HUDEP-2 (cell line): Measurements from ENCODE around the gene CACNA1H.
"Not testable (repeated sequence)": the region's sequence is repeated elsewhere in the genome, so short reads cannot be mapped to it uniquely, and the experiment has no call there.

Experiments
- DNase-seq, 76 experiments: peaks; one replicate each; lab custom pipeline; 2025; ENCODE audit not compliant: unreplicated experiment in 76 of 76; lab: John Stamatoyannopoulos, UW

CACNA1H gene

DNA sequence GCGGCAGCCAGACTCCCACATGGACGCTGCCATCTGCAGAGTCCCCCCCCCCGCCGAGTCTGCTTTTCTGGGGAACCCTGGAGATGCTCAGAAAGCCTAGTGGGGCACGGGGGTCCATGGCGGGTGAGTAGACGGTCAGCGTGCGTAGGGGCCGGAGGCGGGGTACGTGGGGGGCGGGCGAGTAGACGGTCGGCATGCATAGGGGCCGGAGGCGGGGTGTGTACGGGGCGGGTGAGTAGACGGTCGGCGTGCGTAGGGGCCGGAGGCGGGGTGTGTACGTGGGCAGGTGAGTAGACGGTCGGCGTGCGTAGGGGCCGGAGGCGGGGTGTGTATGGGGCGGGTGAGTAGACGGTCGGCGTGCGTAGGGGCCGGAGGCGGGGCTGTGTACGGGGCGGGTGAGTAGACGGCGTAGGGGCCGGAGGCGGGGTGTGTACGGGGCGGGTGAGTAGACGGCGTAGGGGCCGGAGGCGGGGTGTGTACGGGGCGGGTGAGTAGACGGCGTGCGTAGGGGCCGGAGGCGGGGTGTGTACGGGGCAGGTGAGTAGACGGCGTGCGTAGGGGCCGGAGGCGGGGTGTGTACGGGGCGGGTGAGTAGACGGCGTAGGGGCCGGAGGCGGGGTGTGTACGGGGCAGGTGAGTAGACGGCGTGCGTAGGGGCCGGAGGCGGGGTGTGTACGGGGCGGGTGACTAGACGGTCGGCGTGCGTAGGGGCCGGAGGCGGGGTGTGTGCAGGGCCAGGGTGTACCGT, 32.7 kb downstream of the CACNA1H start:
- DNase-seq: not testable (repeated sequence)

DNA sequence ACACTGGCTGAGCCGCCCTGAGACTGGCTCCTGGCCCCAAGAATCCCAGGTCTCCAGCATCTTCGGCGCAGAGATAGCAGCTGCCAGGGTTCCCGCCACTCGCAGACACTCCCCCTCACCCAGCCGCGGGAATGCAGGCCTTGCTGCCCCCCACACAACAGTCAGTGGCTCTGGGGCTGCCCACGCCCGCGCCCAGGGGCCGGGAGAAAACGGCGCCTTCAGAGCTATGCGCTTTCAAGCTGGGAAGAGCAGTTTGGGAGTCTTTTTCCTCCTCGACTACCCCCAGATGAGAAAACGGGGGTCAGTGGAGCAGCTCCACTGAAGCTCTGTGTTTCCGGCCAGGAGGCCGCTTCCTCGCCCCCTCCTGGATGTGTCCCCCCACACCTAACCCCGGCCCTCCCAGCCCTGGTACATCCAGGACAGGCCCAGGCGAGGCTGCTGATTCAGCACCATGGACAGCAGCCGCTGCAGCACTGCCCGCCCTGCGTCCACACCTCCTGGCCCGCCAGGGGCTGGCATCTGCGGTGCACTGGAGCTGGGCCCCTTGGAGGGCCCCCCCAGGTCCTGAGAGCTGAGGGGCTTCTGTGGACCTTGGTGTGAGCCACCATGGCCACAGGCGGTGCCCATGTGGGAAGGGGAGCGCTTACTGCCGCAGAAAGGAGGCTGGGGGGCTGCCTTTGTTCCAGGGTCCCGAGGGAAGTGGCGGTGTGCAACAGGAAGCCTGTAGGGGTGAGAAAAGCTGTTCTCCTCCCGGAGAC, 35.7 kb downstream of the CACNA1H start:
- DNase-seq: peak in 43 of 76 experiments; percentile 9 to 65 (median 37)

DNA sequence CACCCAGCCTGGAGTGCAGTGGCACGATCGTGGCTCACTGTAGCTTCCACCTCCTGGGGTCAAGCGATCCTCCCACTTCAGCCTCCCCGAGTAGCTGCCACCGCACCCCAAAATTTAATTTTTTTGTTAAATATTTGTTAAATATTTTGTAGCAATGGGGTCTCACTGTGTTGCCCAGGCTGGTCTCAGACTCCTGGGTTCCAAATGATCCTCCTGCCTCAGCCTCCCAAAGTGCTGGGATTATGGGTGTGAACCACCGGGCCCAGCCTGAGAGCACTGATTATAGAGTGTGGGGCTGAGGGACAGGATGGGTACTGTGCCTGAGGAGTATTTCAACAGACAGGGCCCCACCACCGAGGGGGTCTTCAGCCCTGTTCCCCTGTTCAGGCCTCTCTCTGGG, 36.5 kb downstream of the CACNA1H start:
- no peak for DNase-seq

DNA sequence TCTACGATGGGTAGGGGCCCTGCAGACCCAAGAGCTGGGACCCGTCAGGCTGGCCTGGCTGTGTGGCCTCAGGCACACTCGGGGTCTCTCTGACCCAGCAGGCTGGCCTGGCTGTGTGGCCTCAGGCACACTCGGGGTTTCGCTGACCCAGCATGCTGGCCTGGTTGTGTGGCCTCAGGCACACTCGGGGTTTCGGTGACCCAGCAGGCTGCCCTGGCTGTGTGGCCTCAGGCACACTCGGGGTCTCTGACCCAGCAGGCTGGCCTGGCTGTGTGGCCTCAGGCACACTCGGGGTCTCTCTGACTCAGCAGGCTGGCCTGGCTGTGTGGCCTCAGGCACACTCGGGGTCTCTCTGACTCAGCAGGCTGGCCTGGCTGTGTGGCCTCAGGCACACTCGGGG, 37.9 kb downstream of the CACNA1H start:
- DNase-seq: not testable (repeated sequence)

DNA sequence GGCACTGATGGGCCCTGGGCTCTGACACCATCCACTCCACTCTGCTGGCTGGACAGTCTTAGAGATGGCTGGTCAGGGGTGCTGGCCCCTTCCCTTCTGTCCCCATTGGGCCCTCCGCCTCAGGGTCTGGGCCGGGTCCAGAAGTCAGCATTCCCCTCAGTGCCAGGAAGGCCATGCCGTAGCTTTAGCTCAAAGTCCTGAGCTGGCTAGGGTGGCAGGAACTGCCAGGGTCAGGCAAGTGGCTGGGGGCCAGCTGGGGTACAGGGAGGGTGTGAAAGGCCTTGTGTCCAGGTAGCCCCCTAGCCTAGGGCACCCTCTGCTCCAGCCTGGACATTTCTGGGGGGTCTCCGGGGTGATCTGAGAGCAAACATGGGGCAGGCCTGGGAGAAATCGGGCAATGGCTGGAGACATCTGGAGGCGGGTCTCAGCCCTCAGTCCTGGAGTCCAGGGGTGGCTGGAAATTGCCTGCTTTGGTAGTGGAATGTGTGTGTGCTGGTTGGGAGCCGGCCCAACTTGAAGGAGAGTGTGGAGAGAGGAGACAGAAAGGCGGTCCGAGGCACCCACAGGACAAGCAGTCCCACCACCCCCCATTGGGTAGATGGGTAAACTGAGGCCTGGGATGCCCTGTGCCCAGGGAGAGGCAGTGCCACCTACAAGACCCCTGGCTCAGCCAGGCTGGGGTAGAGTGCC, 39.6 kb downstream of the CACNA1H start:
- DNase-seq: no peak

DNA sequence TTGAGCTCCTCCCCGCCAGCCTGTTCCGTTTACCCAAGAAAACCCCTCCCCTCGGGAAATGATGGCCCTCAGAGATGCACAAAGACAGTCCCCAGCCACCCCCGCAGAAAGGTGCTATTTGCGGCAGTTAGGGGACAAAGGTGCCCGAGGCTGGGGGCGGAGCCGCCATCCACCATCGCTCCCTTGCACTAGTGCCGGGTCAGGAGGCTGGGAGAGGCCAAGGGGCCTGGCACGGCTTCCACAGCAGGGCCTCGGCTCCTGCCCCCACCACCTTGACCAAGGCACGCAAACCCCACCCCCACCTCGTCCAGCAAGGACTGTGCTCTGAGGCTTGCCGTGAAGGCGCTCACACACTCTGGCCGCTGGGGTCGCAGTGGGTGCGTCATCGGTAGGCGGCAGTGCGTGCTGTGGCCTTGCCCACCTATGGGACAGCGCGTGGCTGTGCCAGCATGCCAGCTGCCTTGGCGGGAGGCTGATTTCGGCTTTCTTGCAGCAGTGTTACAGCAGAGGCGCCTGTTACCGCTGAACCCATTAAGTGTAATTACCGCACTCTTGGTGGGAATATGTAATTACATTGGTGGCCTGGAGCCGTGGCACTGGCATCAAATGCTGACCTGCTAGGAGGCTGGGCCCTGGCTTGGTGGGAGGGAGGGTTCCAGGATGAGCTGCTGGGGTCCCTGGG, 40.4 kb downstream of the CACNA1H start:
- DNase-seq: no peak

DNA sequence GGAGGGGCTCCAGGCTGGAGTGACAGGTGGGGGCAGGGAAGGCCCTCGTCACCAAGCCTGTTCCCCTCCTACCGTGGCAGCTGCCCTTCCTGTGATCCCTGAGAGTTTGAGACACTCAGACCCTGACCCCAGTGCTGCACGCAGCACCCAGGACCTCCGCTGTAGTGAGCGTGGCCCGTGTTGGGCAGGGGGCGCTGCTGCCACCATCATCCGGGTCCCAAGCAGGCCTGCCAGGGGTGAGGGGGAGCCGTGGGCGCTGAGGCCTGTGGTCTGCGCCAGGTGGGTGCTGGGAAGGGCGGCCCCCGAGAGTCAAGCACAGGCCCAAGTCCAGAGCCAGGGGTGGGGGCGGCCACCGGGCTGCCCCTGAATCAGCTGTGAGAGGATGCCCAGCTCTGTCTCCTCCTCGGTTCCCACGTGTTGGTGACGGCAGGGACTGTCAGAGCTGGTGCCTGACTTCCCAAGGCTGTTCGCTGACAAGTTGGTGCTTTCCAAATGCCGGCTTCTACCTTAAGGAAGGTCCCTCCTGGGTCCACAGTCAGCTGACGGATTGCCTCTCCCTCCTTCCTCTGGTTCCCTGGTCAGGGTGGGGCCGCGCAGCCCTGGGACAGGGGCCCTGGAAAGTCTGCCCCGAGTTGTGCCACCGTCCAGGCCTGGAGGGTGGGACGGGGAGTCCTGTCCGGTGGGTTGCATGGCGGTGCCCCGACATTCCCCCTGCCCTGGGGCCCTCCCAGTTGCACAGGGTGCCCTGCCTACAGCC, 41.1 kb downstream of the CACNA1H start:
- no peak for DNase-seq

DNA sequence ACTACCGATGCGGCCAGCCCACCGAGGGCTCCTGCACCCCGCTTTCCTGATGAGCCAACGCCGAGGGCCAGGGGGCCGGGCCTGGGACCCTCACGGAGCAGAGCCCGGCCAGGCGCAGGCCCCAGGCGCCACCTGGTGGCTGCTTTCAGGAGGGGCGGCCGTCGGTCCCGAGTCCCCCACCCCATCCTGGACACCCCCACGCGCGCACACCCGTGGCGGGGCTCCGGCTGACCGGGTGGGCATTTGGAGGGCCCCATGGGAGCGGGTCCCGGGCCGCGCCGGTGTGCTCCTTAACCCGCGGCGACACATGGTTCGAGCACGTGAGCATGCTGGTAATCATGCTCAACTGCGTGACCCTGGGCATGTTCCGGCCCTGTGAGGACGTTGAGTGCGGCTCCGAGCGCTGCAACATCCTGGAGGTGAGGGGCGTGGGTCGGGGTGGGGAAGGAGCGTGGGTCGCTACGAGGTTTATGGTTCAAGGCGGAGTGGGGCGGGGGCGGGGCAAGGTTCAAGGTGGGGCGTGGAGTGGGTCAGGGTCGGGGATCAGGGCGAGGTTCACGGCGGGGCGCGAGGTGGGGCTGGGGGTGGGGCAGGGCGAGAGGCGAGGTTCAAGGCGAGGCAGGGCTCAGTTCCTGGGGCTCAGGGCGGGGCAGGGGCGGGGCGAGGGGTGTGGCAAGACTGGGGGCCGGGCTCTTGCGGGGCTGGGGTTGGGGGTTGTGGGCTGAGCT, 41.9 kb downstream of the CACNA1H start:
- no peak for DNase-seq

DNA sequence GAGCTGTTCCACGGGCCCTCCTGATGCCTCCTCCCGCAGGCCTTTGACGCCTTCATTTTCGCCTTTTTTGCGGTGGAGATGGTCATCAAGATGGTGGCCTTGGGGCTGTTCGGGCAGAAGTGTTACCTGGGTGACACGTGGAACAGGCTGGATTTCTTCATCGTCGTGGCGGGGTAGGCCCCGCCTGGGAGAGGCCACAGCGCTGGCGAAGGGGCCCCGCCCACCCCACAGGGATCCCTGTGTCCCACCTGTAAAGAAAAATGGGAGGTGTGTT, 42.4 kb downstream of the CACNA1H start:
- no peak for DNase-seq

DNA sequence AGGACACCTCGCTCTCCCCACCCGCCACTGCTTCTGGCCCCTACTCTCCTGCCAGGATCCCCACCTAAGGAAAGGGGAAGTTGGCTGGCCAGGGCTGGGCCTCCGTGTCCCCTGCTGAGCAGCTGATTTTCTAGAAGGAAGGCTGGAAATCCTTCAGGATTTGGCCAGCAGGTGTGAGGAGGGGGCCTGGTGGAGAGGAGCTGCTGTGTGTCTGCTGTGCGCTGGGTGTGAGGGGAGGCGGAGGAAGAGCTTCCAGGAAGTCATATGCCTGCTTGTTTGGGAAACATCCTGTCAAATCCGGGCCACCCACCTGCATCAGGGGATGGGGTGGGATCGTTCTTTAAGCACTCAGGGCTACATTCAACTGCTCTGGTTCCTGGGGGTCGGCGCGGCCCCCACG, 43.6 kb downstream of the CACNA1H start:
- peak in 1 of 76 experiments; percentile 26 for DNase-seq

DNA sequence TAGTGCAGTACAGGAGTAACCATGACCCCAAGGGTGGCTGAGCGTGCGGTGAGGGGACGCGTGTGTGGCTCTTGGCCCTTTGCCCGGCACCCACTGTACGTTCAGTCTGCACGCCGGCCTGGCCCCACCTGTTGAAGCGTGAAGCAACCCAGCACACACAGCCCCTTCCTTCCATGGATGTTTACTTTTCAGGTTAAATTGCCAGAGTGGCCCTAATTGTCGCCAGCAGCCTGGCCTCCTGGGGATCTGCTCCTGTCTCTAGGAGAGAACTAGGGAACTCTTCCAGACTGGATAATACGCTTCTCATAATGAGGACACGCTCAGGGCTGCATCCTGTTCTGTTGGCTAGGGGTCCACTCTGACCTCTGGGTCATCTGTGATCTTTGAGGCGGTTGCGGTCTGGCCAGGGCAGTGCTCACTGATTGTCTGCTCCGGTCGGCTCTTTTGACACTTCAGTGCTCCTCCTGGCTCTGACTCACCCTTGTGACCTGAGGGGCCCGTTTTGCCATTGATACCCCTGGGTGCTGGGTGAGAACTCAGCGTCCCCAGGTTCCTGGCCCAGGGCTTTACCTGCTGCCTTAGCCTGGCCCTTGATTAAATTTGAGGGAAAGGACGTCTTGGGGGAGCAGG, 44.4 kb downstream of the CACNA1H start:
- no peak for DNase-seq

DNA sequence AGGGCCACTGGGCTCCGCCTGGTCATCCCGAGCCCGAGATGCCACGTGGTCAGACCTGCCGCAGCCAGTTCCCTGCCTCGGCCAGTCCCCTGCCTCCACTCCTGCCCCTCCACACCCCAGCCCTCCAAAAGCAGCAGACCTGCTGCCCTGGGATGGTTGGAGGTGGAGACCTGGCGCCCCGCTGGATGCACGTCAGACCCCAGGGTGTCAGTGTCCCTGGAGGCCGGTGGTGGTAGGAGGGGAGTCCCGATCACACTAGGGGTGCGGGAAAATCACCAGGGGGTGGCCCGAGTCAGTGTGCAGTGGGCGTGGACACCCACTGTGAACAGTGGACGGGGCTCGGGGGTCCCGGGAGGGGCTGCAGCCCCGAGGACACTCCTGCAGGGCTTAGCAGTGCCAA, 45.3 kb downstream of the CACNA1H start:
- no peak for DNase-seq

DNA sequence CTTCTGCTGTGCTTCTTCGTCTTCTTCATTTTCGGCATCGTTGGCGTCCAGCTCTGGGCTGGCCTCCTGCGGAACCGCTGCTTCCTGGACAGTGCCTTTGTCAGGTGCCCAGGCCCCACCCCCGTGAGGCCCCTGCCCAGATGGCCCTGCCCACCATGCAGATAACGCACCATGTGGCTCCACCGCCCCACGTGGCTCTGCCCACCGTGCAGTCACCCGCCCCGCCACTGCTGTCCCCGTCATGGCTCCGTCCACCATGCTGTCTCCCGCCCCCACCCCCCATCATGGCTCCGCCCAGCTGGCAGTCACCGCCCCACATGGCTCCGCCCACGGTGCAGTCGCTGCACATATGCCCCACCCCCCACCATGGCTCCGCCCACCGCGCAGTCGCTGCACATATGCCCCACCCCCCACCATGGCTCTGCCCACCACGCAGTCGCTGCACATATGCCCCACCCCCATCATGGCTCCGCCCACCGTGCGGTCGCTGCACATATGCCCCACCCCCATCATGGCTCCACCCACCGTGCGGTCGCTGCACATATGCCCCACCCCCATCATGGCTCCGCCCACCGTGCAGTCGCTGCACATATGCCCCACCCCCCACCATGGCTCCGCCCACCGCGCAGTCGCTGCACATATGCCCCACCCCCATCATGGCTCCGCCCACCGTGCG, 45.9 kb downstream of the CACNA1H start:
- peak in 7 of 76 experiments; percentile 16 to 42 (median 33) for DNase-seq

DNA sequence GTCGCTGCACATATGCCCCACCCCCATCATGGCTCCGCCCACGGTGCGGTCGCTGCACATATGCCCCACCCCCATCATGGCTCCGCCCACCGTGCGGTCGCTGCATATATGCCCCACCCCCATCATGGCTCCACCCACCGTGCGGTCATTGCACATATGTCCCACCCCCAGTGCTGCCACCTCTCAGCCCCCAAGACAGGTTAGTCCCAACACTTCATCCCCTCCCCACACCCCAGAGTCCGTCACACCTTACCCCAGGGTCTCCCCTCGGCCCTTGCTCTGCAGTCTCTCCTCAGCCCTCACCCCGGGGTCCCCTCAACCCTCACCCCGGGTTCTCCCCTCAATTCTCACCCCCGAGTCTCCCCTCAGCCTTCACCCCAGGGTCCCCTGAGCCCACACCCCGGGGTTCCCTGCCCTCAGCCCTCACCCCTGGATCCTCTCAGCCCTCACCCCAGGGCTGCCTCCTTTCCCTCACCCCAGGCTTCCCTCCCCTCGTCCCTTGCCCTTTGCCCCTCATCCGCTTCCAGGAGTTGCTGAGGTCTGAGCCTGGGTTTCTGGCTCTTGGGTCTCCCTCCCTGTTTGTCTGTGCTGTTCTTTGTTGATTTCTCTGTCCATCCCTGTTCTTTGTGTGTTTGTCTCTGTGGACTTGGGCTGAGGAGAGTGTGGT, 46.6 kb downstream of the CACNA1H start:
- peak in 2 of 76 experiments; percentile 17 to 29 for DNase-seq

DNA sequence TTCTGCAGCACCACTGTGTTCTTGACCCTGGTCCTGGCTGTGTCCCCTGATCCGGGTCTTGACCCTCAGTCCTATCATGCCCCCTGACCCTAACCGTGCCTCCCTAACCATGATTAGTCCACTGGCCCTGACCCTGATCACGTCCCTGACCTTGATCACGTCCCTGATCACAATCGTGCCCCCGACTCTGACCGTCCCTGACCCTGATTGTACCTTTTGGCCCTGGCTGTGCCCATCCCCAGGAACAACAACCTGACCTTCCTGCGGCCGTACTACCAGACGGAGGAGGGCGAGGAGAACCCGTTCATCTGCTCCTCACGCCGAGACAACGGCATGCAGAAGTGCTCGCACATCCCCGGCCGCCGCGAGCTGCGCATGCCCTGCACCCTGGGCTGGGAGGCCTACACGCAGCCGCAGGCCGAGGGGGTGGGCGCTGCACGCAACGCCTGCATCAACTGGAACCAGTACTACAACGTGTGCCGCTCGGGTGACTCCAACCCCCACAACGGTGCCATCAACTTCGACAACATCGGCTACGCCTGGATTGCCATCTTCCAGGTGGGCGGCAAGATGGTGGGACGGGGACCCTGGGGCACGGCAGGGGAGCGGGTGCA, 47.2 kb downstream of the CACNA1H start:
- no peak for DNase-seq

DNA sequence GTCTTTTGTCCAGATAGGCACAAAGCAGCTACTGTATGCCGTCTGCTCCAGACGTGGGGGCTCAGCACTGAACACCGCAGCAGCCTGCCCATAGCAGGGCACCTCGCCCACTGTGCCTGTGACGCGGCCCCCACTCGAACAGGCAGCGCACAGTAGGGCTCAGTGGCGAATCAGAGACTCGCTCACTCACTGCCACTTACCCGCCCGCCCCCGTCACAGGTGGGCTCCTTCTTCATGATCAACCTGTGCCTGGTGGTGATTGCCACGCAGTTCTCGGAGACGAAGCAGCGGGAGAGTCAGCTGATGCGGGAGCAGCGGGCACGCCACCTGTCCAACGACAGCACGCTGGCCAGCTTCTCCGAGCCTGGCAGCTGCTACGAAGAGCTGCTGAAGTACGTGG, 48.5 kb downstream of the CACNA1H start:
- no peak for DNase-seq

DNA sequence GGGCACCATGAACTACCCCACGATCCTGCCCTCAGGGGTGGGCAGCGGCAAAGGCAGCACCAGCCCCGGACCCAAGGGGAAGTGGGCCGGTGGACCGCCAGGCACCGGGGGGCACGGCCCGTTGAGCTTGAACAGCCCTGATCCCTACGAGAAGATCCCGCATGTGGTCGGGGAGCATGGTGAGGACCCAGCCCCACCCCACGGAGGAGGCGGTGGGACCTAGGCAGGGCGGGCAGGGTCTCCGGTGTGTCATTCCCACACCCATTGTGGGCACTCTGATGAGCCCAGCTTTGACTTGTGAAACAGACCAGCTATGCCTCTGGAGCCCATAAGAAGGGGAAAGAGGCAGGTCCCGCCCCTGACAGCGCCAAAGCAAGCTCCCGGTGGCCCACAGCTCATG, 49.4 kb downstream of the CACNA1H start:
- no peak for DNase-seq

DNA sequence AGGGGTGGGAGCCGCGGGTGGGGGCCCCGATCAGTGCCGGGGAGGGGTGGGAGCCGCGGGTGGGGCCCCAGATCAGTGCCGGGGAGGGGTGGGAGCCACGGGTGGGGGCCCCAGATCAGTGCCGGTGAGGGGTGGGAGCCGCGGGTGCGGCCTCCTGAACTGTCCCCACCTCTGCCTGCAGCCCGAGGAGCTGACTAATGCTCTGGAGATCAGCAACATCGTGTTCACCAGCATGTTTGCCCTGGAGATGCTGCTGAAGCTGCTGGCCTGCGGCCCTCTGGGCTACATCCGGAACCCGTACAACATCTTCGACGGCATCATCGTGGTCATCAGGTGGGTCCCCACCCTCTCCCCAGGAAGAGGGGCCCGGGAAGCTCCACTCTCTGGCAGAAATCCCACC, 52.0 kb downstream of the CACNA1H start:
- DNase-seq: no peak
